WTC11 (cell line): ENCODE results near the gene VWA8. TPM values are rescaled to one million over a fixed set of nuclear protein-coding genes. Genes with fewer than 3 reads are reported as not detected.
"Not testable (repeated sequence)": the region's sequence is repeated elsewhere in the genome, so short reads cannot be mapped to it uniquely, and the experiment has no call there.

ENCODE experiments used
- ATAC-seq: fragments of 200-7000 bp; cut with Tn5 transposase; 2 replicates; pipeline ENCODE4 v1.10.0; 2021; ENCODE audit warnings: mild to moderate bottlenecking, moderate library complexity
- CTCF ChIA-PET: fragments of 300-600 bp; sonication (Branson Sonifier 250); formaldehyde crosslinking; loops from one replicate; lab custom pipeline; 2021; ENCODE audit warnings: antibody characterized with exemption; lab: Charles Lee
- POLR2A ChIA-PET: fragments of 350-600 bp; sonication (Branson Sonifier 250); formaldehyde crosslinking; loops from one replicate; lab custom pipeline; 2021; ENCODE audit warnings: antibody characterized with exemption; lab: Charles Lee
- DNase-seq: peaks from one replicate; pipeline ENCODE4 v3.0.0; 2021; ENCODE audit warnings: low spot score
- H3K27ac Mint-ChIP-seq: 2 replicates; pipeline ENCODE4 v1.8.0; 2021; ENCODE audit warnings: mixed read lengths
- H3K27me3 Mint-ChIP-seq: 2 replicates; pipeline ENCODE4 v1.8.0; 2021; ENCODE audit warnings: low read depth, mild to moderate bottlenecking, moderate library complexity, mixed read lengths
- H3K36me3 Mint-ChIP-seq: 2 replicates; pipeline ENCODE4 v1.8.0; 2021; ENCODE audit warnings: mixed read lengths
- H3K4me1 Mint-ChIP-seq: 2 replicates; pipeline ENCODE4 v1.8.0; 2022; ENCODE audit warnings: mixed read lengths
- H3K4me3 Mint-ChIP-seq: 2 replicates; pipeline ENCODE4 v1.8.0; 2021; ENCODE audit warnings: mild to moderate bottlenecking, moderate library complexity, mixed read lengths
- H3K9me3 Mint-ChIP-seq: 2 replicates; pipeline ENCODE4 v1.8.0; 2021; ENCODE audit warnings: mixed read lengths
- ETV6 ChIP-seq: sonication (generic); formaldehyde crosslinking; IDR thresholded peaks from 2 replicates; pipeline ENCODE4 v1.8.1; 2022; ENCODE audit warnings: mild to moderate bottlenecking, missing genetic modification reagents
- FOXK1 ChIP-seq: sonication (generic); formaldehyde crosslinking; IDR thresholded peaks from 2 replicates; pipeline ENCODE4 v1.8.0; 2022; ENCODE audit warnings: mild to moderate bottlenecking, moderate library complexity, missing genetic modification reagents
- FOXP4 ChIP-seq: sonication (generic); formaldehyde crosslinking; IDR thresholded peaks from 2 replicates; pipeline ENCODE4 v1.8.0; 2022; ENCODE audit warnings: mild to moderate bottlenecking, missing genetic modification reagents
- GRHL2 ChIP-seq: fragments of 250-450 bp; sonication (Bioruptor Pico); IDR thresholded peaks from 2 replicates; pipeline ENCODE4 v1.8.0; 2022; ENCODE audit warnings: mild to moderate bottlenecking, moderate library complexity; ENCODE audit not compliant: insufficient replicate concordance, severe bottlenecking
- HMGA2 ChIP-seq: fragments of 250-450 bp; sonication (Bioruptor Pico); IDR thresholded peaks from 2 replicates; pipeline ENCODE4 v1.4.0; 2021; ENCODE audit warnings: mild to moderate bottlenecking, moderate library complexity
- JUN ChIP-seq: sonication (generic); formaldehyde crosslinking; IDR thresholded peaks from 2 replicates; pipeline ENCODE4 v1.8.0; 2023; ENCODE audit warnings: mild to moderate bottlenecking, missing genetic modification reagents
- RELA ChIP-seq: sonication (generic); formaldehyde crosslinking; IDR thresholded peaks from 2 replicates; pipeline ENCODE4 v1.8.1; 2022; ENCODE audit warnings: missing genetic modification reagents, mild to moderate bottlenecking, borderline replicate concordance
- ZNF425 ChIP-seq: fragments of 250-450 bp; sonication (Bioruptor Pico); conservative IDR thresholded peaks from 2 replicates; pipeline ENCODE4 v1.9.0; 2021; ENCODE audit warnings: mild to moderate bottlenecking
- total RNA-seq: library from RNA; stranded (reverse); gene quantifications from 3 replicates; pipeline ENCODE4 v1.2.3, GENCODE V29; 2021
- TF ChIP-seq, protein P1 (sequence below): fragments of 200-600 bp; IDR thresholded peaks from 2 replicates; pipeline ENCODE4 v1.8.0; 2022; ENCODE audit warnings: antibody characterized with exemption
- TF ChIP-seq, protein P2 (sequence below): sonication (generic); formaldehyde crosslinking; IDR thresholded peaks from 2 replicates; pipeline ENCODE4 v1.8.0; 2023; ENCODE audit warnings: missing genetic modification reagents
- TF ChIP-seq, protein P3 (sequence below): sonication (generic); formaldehyde crosslinking; IDR thresholded peaks from 2 replicates; pipeline ENCODE4 v1.8.1; 2023; ENCODE audit warnings: mild to moderate bottlenecking, missing genetic modification reagents, moderate library complexity
- TF ChIP-seq, protein P4 (sequence below): sonication (generic); formaldehyde crosslinking; IDR thresholded peaks from 2 replicates; pipeline ENCODE4 v1.8.0; 2022; ENCODE audit warnings: mild to moderate bottlenecking, missing genetic modification reagents
- TF ChIP-seq, protein P5 (sequence below): sonication (generic); formaldehyde crosslinking; IDR thresholded peaks from 2 replicates; pipeline ENCODE4 v1.8.0; 2023; ENCODE audit warnings: mild to moderate bottlenecking, missing genetic modification reagents

VWA8 gene
- total RNA-seq, 1 experiment from 2014 or later: 19.9 TPM

DNA sequence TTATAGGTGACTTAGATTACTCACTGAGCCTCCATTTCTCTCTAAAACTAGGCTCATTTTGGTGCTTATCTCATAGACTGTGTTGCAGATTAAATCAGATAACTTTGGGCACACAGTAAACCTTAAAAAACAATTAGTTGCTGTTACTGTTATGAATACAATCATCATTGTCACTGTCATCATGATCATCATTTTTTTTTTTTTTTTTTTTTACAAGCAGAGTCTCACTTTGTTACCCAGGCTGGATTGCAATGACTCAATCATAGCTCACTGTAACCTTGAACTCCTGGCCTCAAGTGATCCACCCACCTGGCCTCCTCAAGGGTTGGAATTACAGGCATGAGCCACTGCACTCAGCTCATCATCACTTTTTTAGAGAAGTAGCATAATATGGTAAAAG is 60.0 kb downstream of the VWA8 start (continued):
- TF ChIP-seq, protein P1, sequence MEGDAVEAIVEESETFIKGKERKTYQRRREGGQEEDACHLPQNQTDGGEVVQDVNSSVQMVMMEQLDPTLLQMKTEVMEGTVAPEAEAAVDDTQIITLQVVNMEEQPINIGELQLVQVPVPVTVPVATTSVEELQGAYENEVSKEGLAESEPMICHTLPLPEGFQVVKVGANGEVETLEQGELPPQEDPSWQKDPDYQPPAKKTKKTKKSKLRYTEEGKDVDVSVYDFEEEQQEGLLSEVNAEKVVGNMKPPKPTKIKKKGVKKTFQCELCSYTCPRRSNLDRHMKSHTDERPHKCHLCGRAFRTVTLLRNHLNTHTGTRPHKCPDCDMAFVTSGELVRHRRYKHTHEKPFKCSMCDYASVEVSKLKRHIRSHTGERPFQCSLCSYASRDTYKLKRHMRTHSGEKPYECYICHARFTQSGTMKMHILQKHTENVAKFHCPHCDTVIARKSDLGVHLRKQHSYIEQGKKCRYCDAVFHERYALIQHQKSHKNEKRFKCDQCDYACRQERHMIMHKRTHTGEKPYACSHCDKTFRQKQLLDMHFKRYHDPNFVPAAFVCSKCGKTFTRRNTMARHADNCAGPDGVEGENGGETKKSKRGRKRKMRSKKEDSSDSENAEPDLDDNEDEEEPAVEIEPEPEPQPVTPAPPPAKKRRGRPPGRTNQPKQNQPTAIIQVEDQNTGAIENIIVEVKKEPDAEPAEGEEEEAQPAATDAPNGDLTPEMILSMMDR: no peak
- TF ChIP-seq, protein P2, sequence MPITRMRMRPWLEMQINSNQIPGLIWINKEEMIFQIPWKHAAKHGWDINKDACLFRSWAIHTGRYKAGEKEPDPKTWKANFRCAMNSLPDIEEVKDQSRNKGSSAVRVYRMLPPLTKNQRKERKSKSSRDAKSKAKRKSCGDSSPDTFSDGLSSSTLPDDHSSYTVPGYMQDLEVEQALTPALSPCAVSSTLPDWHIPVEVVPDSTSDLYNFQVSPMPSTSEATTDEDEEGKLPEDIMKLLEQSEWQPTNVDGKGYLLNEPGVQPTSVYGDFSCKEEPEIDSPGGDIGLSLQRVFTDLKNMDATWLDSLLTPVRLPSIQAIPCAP: no peak
- no peak for TF ChIP-seq RELA (CRISPR knock-in tag)
- no peak for TF ChIP-seq JUN (CRISPR knock-in tag)
- TF ChIP-seq HMGA2: no peak
- TF ChIP-seq ETV6 (CRISPR knock-in tag): no peak
- TF ChIP-seq, protein P3, sequence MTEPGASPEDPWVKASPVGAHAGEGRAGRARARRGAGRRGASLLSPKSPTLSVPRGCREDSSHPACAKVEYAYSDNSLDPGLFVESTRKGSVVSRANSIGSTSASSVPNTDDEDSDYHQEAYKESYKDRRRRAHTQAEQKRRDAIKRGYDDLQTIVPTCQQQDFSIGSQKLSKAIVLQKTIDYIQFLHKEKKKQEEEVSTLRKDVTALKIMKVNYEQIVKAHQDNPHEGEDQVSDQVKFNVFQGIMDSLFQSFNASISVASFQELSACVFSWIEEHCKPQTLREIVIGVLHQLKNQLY: no peak
- TF ChIP-seq, protein P4, sequence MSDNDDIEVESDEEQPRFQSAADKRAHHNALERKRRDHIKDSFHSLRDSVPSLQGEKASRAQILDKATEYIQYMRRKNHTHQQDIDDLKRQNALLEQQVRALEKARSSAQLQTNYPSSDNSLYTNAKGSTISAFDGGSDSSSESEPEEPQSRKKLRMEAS (CRISPR knock-in tag): no peak

- H3K4me1 Mint-ChIP-seq, H3K27me3 Mint-ChIP-seq, DNase-seq, CTCF ChIA-PET, POLR2A ChIA-PET, ATAC-seq, H3K27ac Mint-ChIP-seq, H3K9me3 Mint-ChIP-seq, H3K4me3 Mint-ChIP-seq: not testable (repeated sequence)
- H3K36me3 Mint-ChIP-seq: peaks cover 12% of the 10 kb centered on the region
These were observed 62.5 kb downstream of the VWA8 start for GRCh38 chr13:41898411-41898810.

DNA sequence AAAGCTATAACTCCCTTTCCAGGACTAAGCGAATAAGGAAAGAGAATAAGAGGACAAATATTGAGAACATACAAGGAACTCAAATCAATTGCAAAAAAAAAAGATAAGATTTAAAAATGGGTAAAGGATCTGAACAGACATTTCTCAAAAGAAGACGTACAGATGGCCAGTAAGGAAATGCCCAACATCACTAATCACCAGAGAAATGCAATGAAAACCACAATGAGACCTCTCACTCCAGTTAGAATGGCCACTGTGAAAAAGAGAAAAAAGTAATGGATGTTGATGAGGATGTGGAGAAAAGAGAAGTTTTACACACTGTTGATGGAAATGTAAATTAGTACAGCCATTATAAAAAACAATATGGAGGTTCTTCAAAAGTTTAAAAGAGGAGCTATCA is 63.8 kb downstream of the VWA8 start:
- no peaks in the 10 kb centered on the region for H3K9me3 Mint-ChIP-seq
- POLR2A ChIA-PET: no interaction called here
- peaks cover 4% of the 10 kb centered on the region; the same call in 1 of the 2 replicates for H3K4me1 Mint-ChIP-seq
- H3K27me3 Mint-ChIP-seq: no peaks in the 10 kb centered on the region
- H3K27ac Mint-ChIP-seq: no peak overlapping the region
- no peak overlapping the region for H3K4me3 Mint-ChIP-seq
- ATAC-seq: no peak
- TF ChIP-seq GRHL2 (CRISPR knock-in tag): no peak
- no peak for TF ChIP-seq FOXK1 (CRISPR knock-in tag)
- TF ChIP-seq, protein P5, sequence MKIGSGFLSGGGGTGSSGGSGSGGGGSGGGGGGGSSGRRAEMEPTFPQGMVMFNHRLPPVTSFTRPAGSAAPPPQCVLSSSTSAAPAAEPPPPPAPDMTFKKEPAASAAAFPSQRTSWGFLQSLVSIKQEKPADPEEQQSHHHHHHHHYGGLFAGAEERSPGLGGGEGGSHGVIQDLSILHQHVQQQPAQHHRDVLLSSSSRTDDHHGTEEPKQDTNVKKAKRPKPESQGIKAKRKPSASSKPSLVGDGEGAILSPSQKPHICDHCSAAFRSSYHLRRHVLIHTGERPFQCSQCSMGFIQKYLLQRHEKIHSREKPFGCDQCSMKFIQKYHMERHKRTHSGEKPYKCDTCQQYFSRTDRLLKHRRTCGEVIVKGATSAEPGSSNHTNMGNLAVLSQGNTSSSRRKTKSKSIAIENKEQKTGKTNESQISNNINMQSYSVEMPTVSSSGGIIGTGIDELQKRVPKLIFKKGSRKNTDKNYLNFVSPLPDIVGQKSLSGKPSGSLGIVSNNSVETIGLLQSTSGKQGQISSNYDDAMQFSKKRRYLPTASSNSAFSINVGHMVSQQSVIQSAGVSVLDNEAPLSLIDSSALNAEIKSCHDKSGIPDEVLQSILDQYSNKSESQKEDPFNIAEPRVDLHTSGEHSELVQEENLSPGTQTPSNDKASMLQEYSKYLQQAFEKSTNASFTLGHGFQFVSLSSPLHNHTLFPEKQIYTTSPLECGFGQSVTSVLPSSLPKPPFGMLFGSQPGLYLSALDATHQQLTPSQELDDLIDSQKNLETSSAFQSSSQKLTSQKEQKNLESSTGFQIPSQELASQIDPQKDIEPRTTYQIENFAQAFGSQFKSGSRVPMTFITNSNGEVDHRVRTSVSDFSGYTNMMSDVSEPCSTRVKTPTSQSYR: no peak
- no peak for TF ChIP-seq FOXP4 (CRISPR knock-in tag)
- no peak for TF ChIP-seq JUN (CRISPR knock-in tag)
- TF ChIP-seq RELA (CRISPR knock-in tag): no peak
- no peak for TF ChIP-seq ZNF425
- TF ChIP-seq, all 79 proteins: peak for 0
- no peak for DNase-seq
- CTCF ChIA-PET: interaction anchor here (1.0 kb wide), 1 partner anchor 29 kb away, joined by 7 read pairs; no protein-coding TSS in a partner anchor
- peaks cover 12% of the 10 kb centered on the region for H3K36me3 Mint-ChIP-seq
